Keratinocyte (primary cell): Measurements from ENCODE around the gene CAPZB. TPM values are rescaled to one million over a fixed set of nuclear protein-coding genes. Genes with fewer than 3 reads are reported as not detected.

Source experiments
- DNase-seq: peaks from one replicate; pipeline ENCODE4 v3.0.0-alpha.2; 2011; ENCODE audit warnings: low read depth, missing footprints, low spot score
- FAIRE-seq: peaks from 2 replicates; lab custom pipeline; 2011; peaks lifted over from hg19 to GRCh38; lab: Jason Lieb, UNC
- H2AFZ ChIP-seq: 2 replicates; pipeline ENCODE4 v1.6.0; 2012; ENCODE audit warnings: low read length, control low read depth, inconsistent platforms; ENCODE audit not compliant: control insufficient read depth
- H3K27ac ChIP-seq: 2 replicates; pipeline ENCODE4 v1.5.1; 2011; ENCODE audit warnings: low read length; ENCODE audit not compliant: control insufficient read depth, insufficient read depth
- H3K27me3 ChIP-seq: 3 replicates; pipeline ENCODE4 v1.6.0; 2011; ENCODE audit warnings: low read length; ENCODE audit not compliant: control insufficient read depth, insufficient read depth; ENCODE audit errors: extremely low read depth
- H3K36me3 ChIP-seq, 2 experiments: 2 replicates in 1 of 2; 3 replicates in 1 of 2; pipeline ENCODE4 v1.5.1; 2011; ENCODE audit warnings: low read length in 2 of 2, mild to moderate bottlenecking in 1 of 2; ENCODE audit not compliant: control insufficient read depth in 2 of 2, insufficient read depth in 2 of 2; ENCODE audit errors: extremely low read depth in 1 of 2
- H3K4me1 ChIP-seq: 3 replicates; pipeline ENCODE4 v1.5.1; 2011; ENCODE audit warnings: low read length; ENCODE audit not compliant: control insufficient read depth, insufficient read depth; ENCODE audit errors: extremely low read depth
- H3K4me2 ChIP-seq: 3 replicates; pipeline ENCODE4 v1.6.0; 2011; ENCODE audit warnings: low read depth, low read length; ENCODE audit not compliant: control insufficient read depth, insufficient read depth; ENCODE audit errors: extremely low read depth
- H3K4me3 ChIP-seq, 3 experiments: fragments of 200-600 bp in 1 of 3; sonication (generic) in 1 of 3; 2 replicates in 2 of 3; 3 replicates in 1 of 3; pipeline ENCODE4 v1.5.1; 2011 to 2016; ENCODE audit warnings: low read length in 3 of 3, mild to moderate bottlenecking in 3 of 3, control low read depth in 2 of 3, inconsistent platforms in 1 of 3, low read depth in 1 of 3, mixed read lengths in 1 of 3, mixed run types in 1 of 3, moderate library complexity in 1 of 3; ENCODE audit not compliant: control insufficient read depth in 2 of 3, insufficient read depth in 2 of 3; ENCODE audit errors: extremely low read depth in 1 of 3
- H3K79me2 ChIP-seq: 2 replicates; pipeline ENCODE4 v1.6.0; 2012; ENCODE audit warnings: low read length; ENCODE audit not compliant: control insufficient read depth, insufficient read depth
- H3K9ac ChIP-seq: 3 replicates; pipeline ENCODE4 v1.6.0; 2011; ENCODE audit warnings: low read length; ENCODE audit not compliant: control insufficient read depth, insufficient read depth; ENCODE audit errors: extremely low read depth
- H3K9me1 ChIP-seq: 3 replicates; pipeline ENCODE4 v1.6.0; 2011; ENCODE audit warnings: low read length; ENCODE audit not compliant: control insufficient read depth, insufficient read depth; ENCODE audit errors: extremely low read depth
- H3K9me3 ChIP-seq: 2 replicates; pipeline ENCODE4 v1.5.1; 2012; ENCODE audit warnings: low read depth, low read length; ENCODE audit not compliant: control insufficient read depth
- H4K20me1 ChIP-seq: 3 replicates; pipeline ENCODE4 v1.6.0; 2011; ENCODE audit warnings: low read length; ENCODE audit not compliant: control insufficient read depth, insufficient read depth; ENCODE audit errors: extremely low read depth
- EZH2 ChIP-seq: IDR thresholded peaks from one replicate; pipeline ENCODE4 v1.6.1; 2012; ENCODE audit warnings: inconsistent platforms, mild to moderate bottlenecking, low read length, moderate library complexity
- dilution Hi-C: fragments of 300-500 bp; cut with MboI; formaldehyde crosslinking; loops from one replicate; pipeline ENCODE4 v1.7.0; 2020; ENCODE audit warnings: low sequenced_read_pairs; ENCODE audit not compliant: extremely low pct_ligation_motif_present
- polyA plus RNA-seq, 5 experiments: library from polyadenylated mRNA; depleted of rRNA in 3 of 5; stranded (reverse) in 3 of 5; stranded (forward) in 1 of 5; unstranded in 1 of 5; fragments of >200 nt; gene quantifications; 1 replicate in 1 of 5; 2 replicates in 3 of 5; 3 replicates in 1 of 5; pipeline versions ENCODE4 v1.2.1 to v1.2.3, GENCODE V29; 2011 to 2012; ENCODE audit warnings: missing spikeins in 2 of 5, low read depth in 1 of 5, low replicate concordance in 1 of 5
- TF ChIP-seq, protein P1 (sequence below), 3 experiments: IDR thresholded peaks in 1 of 3; conservative IDR thresholded peaks in 1 of 3; optimal IDR thresholded peaks in 1 of 3; 2 replicates in 2 of 3; 3 replicates in 1 of 3; pipeline versions ENCODE3 to v1.5.1; 2011; ENCODE audit warnings: low read length in 3 of 3, mild to moderate bottlenecking in 3 of 3, moderate library complexity in 2 of 3, control low read depth in 1 of 3, inconsistent platforms in 1 of 3; ENCODE audit not compliant: insufficient read depth in 2 of 3; ENCODE audit errors: extremely low read depth in 1 of 3

The CAPZB gene
- polyA plus RNA-seq, 1 donor (not counting 4 experiments of a cell fraction or from before 2014, with no cell fraction given), result 193 TPM

DNA sequence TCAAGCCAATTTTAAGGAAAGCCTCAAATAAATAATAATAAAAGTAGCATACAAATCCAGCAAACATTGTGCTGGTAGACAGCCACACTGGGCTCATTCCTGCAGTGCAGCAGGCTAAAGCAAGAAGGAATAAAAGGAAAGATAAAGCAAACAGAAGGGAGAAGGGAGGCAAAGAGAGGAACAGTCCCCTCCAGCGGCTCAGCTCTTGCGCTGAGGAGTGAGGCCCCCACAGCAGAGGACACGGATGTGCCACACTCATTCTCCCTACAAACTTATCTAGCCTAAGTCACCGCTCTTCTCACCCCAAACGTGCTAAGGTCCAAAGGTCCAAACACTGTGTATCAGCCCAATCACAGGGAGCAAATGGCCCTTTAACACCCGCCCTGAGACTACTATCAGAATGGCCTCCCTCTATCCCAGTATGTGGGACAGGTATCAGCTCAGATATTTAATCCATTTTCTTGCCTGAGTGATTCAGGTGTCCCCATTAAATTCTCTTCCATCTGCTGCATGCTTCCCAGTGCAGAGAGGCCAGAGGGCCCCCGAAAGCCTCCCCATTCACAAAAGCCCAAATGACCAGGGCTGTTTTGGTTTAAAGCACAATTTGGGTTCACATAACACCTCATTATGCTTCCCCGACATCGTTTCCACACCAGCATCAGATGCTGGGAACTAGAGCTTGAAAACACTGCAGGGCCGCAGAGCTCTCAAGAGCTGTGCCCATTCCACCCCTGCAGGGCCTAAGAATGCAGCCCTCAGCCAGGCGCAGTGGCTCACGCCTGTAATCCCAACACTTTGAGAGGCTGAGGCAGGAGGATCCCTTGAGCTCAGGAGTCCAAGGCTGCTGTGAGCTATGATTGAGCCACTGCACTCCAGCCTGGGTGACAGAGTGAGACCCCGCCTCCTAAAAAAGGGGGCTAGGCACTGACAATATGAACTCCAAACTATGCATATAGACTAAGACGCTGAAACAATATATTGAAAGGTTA lies 17.8 kb downstream of the CAPZB start:
- peaks cover 4 to 14% of the 10 kb centered on the region in 2 experiments for H3K36me3 ChIP-seq
- dilution Hi-C loops, result no loop called here

GRCh38 chr1:19466112-19466561 lies 19.2 kb downstream of the CAPZB start:
- Histone ChIP-seq H4K20me1 (peaks cover 50% of the 10 kb centered on the region), H3K36me3 (peaks cover 6 to 11% of the 10 kb centered on the region in 2 experiments), H2AFZ (no peak overlapping the region), H3K27me3 (no peaks in the 10 kb centered on the region), H3K27ac (no peak overlapping the region), H3K9me1 (peaks cover 7% of the 10 kb centered on the region), H3K9ac (no peak overlapping the region), H3K79me2 (peaks cover 93% of the 10 kb centered on the region), H3K4me3 (no peak overlapping the region), H3K4me1 (peaks cover 23% of the 10 kb centered on the region), H3K9me3 (no peaks in the 10 kb centered on the region), H3K4me2 (no peak overlapping the region)
- dilution Hi-C loops, result no loop called here
- TF ChIP-seq EZH2, result no peak
- TF ChIP-seq, protein P1, sequence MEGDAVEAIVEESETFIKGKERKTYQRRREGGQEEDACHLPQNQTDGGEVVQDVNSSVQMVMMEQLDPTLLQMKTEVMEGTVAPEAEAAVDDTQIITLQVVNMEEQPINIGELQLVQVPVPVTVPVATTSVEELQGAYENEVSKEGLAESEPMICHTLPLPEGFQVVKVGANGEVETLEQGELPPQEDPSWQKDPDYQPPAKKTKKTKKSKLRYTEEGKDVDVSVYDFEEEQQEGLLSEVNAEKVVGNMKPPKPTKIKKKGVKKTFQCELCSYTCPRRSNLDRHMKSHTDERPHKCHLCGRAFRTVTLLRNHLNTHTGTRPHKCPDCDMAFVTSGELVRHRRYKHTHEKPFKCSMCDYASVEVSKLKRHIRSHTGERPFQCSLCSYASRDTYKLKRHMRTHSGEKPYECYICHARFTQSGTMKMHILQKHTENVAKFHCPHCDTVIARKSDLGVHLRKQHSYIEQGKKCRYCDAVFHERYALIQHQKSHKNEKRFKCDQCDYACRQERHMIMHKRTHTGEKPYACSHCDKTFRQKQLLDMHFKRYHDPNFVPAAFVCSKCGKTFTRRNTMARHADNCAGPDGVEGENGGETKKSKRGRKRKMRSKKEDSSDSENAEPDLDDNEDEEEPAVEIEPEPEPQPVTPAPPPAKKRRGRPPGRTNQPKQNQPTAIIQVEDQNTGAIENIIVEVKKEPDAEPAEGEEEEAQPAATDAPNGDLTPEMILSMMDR (optimal IDR thresholded peaks at IDR 0.05 in 1 of 3, IDR thresholded peaks at IDR 0.05 in 1 of 3, conservative IDR thresholded peaks at IDR 0.05 in 1 of 3; ENCODE audit: extremely low read depth in 1 of 3, insufficient read depth in 2 of 3, low read length in 3 of 3), result no peak
- FAIRE-seq (no peak), DNase-seq (no peak)

More for the DNA sequence above, 17.8 kb downstream of the CAPZB start:
- Histone ChIP-seq H3K9me1 (peaks cover 7% of the 10 kb centered on the region), H2AFZ (no peak overlapping the region), H3K4me2 (no peak overlapping the region), H3K4me1 (peaks cover 21% of the 10 kb centered on the region), H3K9me3 (no peaks in the 10 kb centered on the region), H3K27me3 (no peaks in the 10 kb centered on the region), H3K9ac (no peak overlapping the region), H4K20me1 (peaks cover 46% of the 10 kb centered on the region), H3K27ac (peak overlapping the region; percentile 41), H3K79me2 (peaks cover 93% of the 10 kb centered on the region), H3K4me3 (no peak overlapping the region)
- FAIRE-seq, result no peak
- TF ChIP-seq, protein P1 (optimal IDR thresholded peaks at IDR 0.05 in 1 of 3, IDR thresholded peaks at IDR 0.05 in 1 of 3, conservative IDR thresholded peaks at IDR 0.05 in 1 of 3; ENCODE audit: extremely low read depth in 1 of 3, insufficient read depth in 2 of 3, low read length in 3 of 3), result no peak
- TF ChIP-seq EZH2, result no peak
- no peak for DNase-seq
